Measurements from ENCODE around the gene TMEM132E. TPM values are rescaled to one million over a fixed set of nuclear protein-coding genes. Genes with fewer than 3 reads are reported as not detected.

The TMEM132E gene
- total and polyA plus RNA-seq, 7 donors: 0.10 TPM; not detected in 6

DNA sequence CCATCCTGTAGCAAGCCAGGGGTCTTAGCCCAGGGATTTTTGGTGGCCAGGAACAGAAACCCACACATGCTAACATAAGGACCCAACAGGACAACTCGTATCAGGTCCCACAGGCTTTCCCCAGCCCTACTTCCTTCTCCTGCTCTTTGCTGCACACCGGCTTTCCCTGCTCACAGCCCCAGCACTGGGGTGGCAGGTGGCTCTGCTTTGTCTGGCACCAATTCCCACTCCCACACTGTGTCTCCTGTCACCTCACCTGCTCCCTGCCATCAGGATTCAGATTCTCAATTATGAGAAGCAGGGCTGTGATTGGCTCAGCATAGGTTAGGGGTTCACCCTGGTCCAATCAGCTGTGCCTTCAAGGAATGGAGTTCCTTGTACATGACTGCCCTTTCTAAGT is 94.1 kb downstream of the TMEM132E start:
- no peak for TF ChIP-seq POLR2AphosphoS5 (IDR thresholded peaks at IDR 0.05)
- TF ChIP-seq, protein P1, sequence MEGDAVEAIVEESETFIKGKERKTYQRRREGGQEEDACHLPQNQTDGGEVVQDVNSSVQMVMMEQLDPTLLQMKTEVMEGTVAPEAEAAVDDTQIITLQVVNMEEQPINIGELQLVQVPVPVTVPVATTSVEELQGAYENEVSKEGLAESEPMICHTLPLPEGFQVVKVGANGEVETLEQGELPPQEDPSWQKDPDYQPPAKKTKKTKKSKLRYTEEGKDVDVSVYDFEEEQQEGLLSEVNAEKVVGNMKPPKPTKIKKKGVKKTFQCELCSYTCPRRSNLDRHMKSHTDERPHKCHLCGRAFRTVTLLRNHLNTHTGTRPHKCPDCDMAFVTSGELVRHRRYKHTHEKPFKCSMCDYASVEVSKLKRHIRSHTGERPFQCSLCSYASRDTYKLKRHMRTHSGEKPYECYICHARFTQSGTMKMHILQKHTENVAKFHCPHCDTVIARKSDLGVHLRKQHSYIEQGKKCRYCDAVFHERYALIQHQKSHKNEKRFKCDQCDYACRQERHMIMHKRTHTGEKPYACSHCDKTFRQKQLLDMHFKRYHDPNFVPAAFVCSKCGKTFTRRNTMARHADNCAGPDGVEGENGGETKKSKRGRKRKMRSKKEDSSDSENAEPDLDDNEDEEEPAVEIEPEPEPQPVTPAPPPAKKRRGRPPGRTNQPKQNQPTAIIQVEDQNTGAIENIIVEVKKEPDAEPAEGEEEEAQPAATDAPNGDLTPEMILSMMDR (IDR thresholded peaks at IDR 0.05): no peak
- no peak for TF ChIP-seq EP300 (IDR thresholded peaks at IDR 0.05)
- no peak for TF ChIP-seq POLR2A (IDR thresholded peaks at IDR 0.05)
- 70 to 87% methylated on average over 2 of the region's 2 CpGs for WGBS, 2 donors
- Histone ChIP-seq H3K4me1 (no peaks in the 10 kb centered on the region), H3K4me3 (no peak overlapping the region), H3K36me3 (no peaks in the 10 kb centered on the region), H3K27me3 (peaks cover 0 to 9% (median 0%) of the 10 kb centered on the region in 3 donors), H3K9me3 (no peaks in the 10 kb centered on the region), H3K27ac (no peak overlapping the region)
- intact Hi-C loops (cut with DNase I): no loop called here
- no peak for DNase-seq

GRCh38 chr17:34673995-34674890 is 94.9 kb downstream of the TMEM132E start:
- DNase-seq: no peak
- intact Hi-C loops (cut with DNase I): no loop called here
- Histone ChIP-seq H3K27me3 (peaks cover 0 to 3% (median 0%) of the 10 kb centered on the region in 3 donors), H3K9me3 (no peaks in the 10 kb centered on the region), H3K27ac (no peak overlapping the region), H3K4me1 (no peaks in the 10 kb centered on the region), H3K36me3 (no peaks in the 10 kb centered on the region), H3K4me3 (no peak overlapping the region)
- 72 to 78% methylated on average over 7 of the region's 7 CpGs for WGBS, 2 donors
- TF ChIP-seq POLR2A (IDR thresholded peaks at IDR 0.05) (no peak), EP300 (IDR thresholded peaks at IDR 0.05) (no peak), POLR2AphosphoS5 (IDR thresholded peaks at IDR 0.05) (no peak)
- TF ChIP-seq, protein P1 (IDR thresholded peaks at IDR 0.05): no peak

GRCh38 chr17:34675143-34675542 is 95.8 kb downstream of the TMEM132E start:
- Histone ChIP-seq H3K36me3 (no peaks in the 10 kb centered on the region), H3K9me3 (no peaks in the 10 kb centered on the region), H3K4me1 (no peaks in the 10 kb centered on the region), H3K4me3 (no peak overlapping the region), H3K27me3 (no peaks in the 10 kb centered on the region), H3K27ac (no peak overlapping the region)
- no peak for DNase-seq
- intact Hi-C loops (cut with DNase I): no loop called here
- TF ChIP-seq POLR2A (IDR thresholded peaks at IDR 0.05): no peak
- TF ChIP-seq, protein P1 (IDR thresholded peaks at IDR 0.05): no peak

DNA sequence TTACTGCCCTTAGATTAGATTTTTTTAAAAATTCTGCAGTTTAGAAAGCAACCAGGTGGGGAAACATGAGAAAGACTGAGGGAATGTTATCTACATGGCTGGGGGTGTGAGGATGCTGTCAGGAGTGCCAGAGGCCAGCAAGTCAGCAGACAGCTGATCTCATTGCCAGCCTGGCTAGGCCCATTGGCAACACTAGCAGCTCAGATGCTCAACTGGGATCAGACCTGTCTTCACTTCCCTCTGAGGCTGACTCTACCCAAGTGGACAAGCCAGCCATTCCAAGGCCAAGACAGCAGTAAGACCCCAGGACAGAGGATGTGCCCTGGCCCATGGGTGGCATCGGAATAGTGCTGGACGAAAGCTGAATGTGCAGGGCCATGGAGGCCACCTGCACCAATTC is 96.2 kb downstream of the TMEM132E start:
- no peak overlapping the region for H3K27ac ChIP-seq
- DNase-seq: no peak
- no peaks in the 10 kb centered on the region for H3K9me3 ChIP-seq
- 78 to 90% methylated on average over 2 of the region's 2 CpGs for whole genome bisulfite sequencing, 2 donors
- no peak for TF ChIP-seq EP300 (IDR thresholded peaks at IDR 0.05)
- no peaks in the 10 kb centered on the region for H3K36me3 ChIP-seq
- H3K4me3 ChIP-seq: no peak overlapping the region
- intact Hi-C loops (cut with DNase I): no loop called here
- no peaks in the 10 kb centered on the region for H3K4me1 ChIP-seq
- no peaks in the 10 kb centered on the region for H3K27me3 ChIP-seq

GRCh38 chr17:34680151-34680550 is 100.8 kb downstream of the TMEM132E start:
- intact Hi-C loops (cut with DNase I): no loop called here
- WGBS, 2 donors: 19 to 59% methylated on average over 1 of the region's 1 CpG

More at GRCh38 chr17:34680151-34680550, 100.8 kb downstream of the TMEM132E start:
- H3K36me3 ChIP-seq: no peaks in the 10 kb centered on the region
- TF ChIP-seq EP300 (IDR thresholded peaks at IDR 0.05) (no peak), POLR2AphosphoS5 (IDR thresholded peaks at IDR 0.05) (no peak), POLR2A (IDR thresholded peaks at IDR 0.05) (no peak)
- TF ChIP-seq, protein P1 (IDR thresholded peaks at IDR 0.05): no peak
- H3K4me3 ChIP-seq: no peak overlapping the region
- no peaks in the 10 kb centered on the region for H3K4me1 ChIP-seq
- no peaks in the 10 kb centered on the region for H3K9me3 ChIP-seq
- no peak for DNase-seq
- no peak overlapping the region for H3K27ac ChIP-seq
- no peaks in the 10 kb centered on the region for H3K27me3 ChIP-seq
